ENCODE data around the gene GNAI2. TPM values are rescaled to one million over a fixed set of nuclear protein-coding genes. Genes with fewer than 3 reads are reported as not detected.
A peak's percentile ranks its signal among the peaks of the same experiment; 100 is the strongest.

The GNAI2 gene
- total and polyA plus RNA-seq, 2 donors (not counting 3 experiments of a cell fraction or from before 2014, with no cell fraction given): 767 to 1,875 TPM

GRCh38 chr3:50297896-50298725 lies 62.1 kb downstream of the GNAI2 start:
- peak overlapping the region; percentile 79 for H3K4me2 ChIP-seq (ENCODE audit: insufficient read depth, low read length)
- FAIRE-seq: no peak
- no peaks in the 10 kb centered on the region for H4K20me1 ChIP-seq (replicated peaks; ENCODE audit: control insufficient read depth, extremely low read depth, insufficient read depth, low read length)
- no peak overlapping the region for H2AFZ ChIP-seq (ENCODE audit: low read depth, low read length)
- no peaks in the 10 kb centered on the region for H3K9me1 ChIP-seq (replicated peaks; ENCODE audit: control insufficient read depth, extremely low read depth, insufficient read depth, low read length)
- no peaks in the 10 kb centered on the region for H3K9me3 ChIP-seq (replicated peaks; ENCODE audit: control insufficient read depth, insufficient read depth, low read length)
- H3K27me3 ChIP-seq (ENCODE audit: control insufficient read depth in 2 of 2, insufficient read depth in 2 of 2, low read length in 2 of 2): no peaks in the 10 kb centered on the region
- no TSS peak for BruUV-seq (replicated peaks)
- CTCF ChIA-PET: interaction anchor here (1.4 to 2.6 kb wide), 2 partner anchors 25 to 30 kb away, joined by 4 to 36 read pairs; partner anchors contain the start of genes HYAL2 and TUSC2
- POLR2A ChIA-PET: interaction anchor here (1.0 to 1.5 kb wide), 3 partner anchors 15 to 38 kb away, joined by 3 to 5 read pairs (median 3); no protein-coding TSS in a partner anchor
- intact Hi-C loops (cut with micrococcal nuclease) (loop anchor here (2.0 kb wide), 2 partner anchors 55 to 61 kb away; partner anchors contain the start of gene TMEM115), dilution Hi-C loops (cut with MboI; ENCODE audit: extremely low pct_ligation_motif_present, low sequenced_read_pairs) (no loop called here)
- DNase-seq (ENCODE audit: low read depth, low spot score): no peak
- peak overlapping the region; percentile 51 to 69 (median 64) for H3K4me3 ChIP-seq (replicated peaks in 1 of 3; ENCODE audit: insufficient read depth in 1 of 3, low read depth in 1 of 3, low read length in 3 of 3)
- peaks cover 21% of the 10 kb centered on the region for H3K4me1 ChIP-seq (ENCODE audit: control insufficient read depth, extremely low read depth, insufficient read depth, low read length)
- no peaks in the 10 kb centered on the region for H3K36me3 ChIP-seq (ENCODE audit: control insufficient read depth in 2 of 2, extremely low read depth in 1 of 2, insufficient read depth in 2 of 2, low read length in 2 of 2)
- peak overlapping the region; percentile 70 for H3K27ac ChIP-seq (ENCODE audit: insufficient read depth, low read depth, low read length)
- H3K9ac ChIP-seq (replicated peaks; ENCODE audit: extremely low read depth, insufficient read depth, low read length): peak overlapping the region; percentile 75
- TF ChIP-seq CTCF (IDR thresholded peaks at IDR 0.05; ENCODE audit: extremely low read depth in 1 of 2, insufficient read depth in 1 of 2, low read depth in 1 of 2, low read length in 2 of 2) (peak; percentile 10 to 11), MYC (IDR thresholded peaks at IDR 0.05; ENCODE audit: low read depth, low read length) (no peak)
- no peaks in the 10 kb centered on the region for H3K79me2 ChIP-seq (ENCODE audit: control insufficient read depth, insufficient read depth, low read length)

Measured in endothelial cell of umbilical vein (primary cell).